Activated T-helper 9 cell treated with anti-CD3 and anti-CD28 coated beads, Interleukin-2, amount 50 U/mL, for 16 hours (primary cell): Measurements from ENCODE around the gene DOP1A.

Source experiments
- DNase-seq: peaks from one replicate; pipeline ENCODE4 v3.0.0-alpha.2; 2020; ENCODE audit warnings: low read depth

DOP1A gene

DNA sequence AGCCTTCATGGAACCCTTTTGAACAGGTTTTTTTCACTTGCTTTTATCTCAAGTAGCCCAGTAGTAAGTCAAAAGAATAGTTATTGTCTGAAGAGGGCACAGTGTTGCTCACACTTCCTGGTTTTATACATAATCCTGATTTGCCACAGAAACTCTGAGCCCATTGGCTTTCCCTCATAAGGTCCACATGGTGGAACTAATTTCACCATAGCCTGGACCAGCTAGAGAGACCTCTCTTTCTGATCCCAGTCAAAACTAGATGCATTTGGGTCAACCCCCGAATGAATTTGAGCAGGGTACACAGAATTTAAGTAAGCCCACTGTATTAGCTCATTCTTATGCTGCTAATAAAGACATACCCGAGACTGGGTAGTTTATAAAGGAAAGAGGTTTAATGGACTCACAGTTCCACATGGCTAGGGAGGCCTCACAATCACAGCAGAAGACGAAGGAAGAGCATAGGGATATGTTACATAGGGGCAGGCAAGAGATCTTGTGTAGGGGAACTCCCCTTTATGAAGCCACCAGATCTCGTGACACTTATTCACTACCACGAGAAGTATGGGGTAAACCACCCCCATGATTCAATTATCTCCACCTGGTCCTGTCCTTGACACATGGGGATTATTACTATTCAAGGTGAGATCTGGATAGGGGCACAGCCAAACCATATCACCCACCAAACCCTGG is 131.8 kb downstream of the DOP1A start:
- DNase-seq: no peak

GRCh38 chr6:83199863-83200225 is 132.4 kb downstream of the DOP1A start:
- DNase-seq: no peak

GRCh38 chr6:83202031-83202430 is 134.6 kb downstream of the DOP1A start:
- no peak for DNase-seq

DNA sequence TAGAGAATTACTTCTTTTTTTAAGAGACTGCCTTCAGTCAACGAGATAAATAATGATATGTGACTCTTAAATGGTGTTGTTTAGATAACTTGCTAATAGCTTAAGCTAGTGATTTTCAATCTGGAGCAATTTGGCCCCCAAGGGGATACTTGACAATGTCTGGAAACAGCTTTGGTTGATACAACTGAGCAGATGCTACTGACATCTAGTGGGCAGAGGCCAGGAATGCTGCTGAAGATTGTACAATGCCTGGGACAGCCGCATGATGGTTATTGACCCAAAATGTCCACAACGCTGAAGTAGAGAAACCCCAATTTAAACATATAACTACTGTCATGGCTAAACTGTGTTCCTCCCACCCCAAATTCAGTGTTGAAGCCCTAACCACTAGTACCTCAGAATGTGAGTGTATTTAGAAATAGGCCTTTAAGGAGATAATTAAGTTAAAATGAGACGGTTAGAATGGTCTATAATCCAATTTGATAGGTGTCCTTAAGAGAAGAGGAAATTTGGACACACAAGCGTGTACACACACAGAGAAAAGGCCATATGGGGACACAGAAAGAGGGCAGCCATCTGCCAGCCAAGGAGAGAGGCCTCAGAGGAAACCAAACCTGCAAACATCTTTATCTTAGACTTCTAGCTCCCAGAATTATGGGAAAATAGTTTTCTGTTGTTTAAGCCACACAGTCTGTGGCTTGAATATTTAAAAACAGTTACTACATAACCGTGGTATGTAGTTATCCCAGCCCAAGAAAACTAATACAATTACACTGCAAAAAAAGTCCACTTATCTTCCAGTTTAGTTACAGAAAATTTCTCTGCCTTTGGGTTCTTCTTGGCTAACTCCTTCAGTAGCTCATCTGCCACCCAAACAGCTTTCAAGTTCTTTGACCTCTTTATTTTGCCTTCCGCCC is 147.9 kb downstream of the DOP1A start:
- DNase-seq: peak; percentile 14

GRCh38 chr6:83216806-83217205 is 149.3 kb downstream of the DOP1A start:
- no peak for DNase-seq
